Measurements from ENCODE around the gene FKBP9. TPM values are rescaled to one million over a fixed set of nuclear protein-coding genes. Genes with fewer than 3 reads are reported as not detected.
"Not testable (repeated sequence)": the region's sequence is repeated elsewhere in the genome, so short reads cannot be mapped to it uniquely, and the experiment has no call there.

The FKBP9 gene, protein sequence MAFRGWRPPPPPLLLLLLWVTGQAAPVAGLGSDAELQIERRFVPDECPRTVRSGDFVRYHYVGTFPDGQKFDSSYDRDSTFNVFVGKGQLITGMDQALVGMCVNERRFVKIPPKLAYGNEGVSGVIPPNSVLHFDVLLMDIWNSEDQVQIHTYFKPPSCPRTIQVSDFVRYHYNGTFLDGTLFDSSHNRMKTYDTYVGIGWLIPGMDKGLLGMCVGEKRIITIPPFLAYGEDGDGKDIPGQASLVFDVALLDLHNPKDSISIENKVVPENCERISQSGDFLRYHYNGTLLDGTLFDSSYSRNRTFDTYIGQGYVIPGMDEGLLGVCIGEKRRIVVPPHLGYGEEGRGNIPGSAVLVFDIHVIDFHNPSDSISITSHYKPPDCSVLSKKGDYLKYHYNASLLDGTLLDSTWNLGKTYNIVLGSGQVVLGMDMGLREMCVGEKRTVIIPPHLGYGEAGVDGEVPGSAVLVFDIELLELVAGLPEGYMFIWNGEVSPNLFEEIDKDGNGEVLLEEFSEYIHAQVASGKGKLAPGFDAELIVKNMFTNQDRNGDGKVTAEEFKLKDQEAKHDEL
- total RNA-seq (2014; rRNA removed; shearing (Covaris generic)) = 9.0 and 17.4 TPM in 2 replicates

DNA sequence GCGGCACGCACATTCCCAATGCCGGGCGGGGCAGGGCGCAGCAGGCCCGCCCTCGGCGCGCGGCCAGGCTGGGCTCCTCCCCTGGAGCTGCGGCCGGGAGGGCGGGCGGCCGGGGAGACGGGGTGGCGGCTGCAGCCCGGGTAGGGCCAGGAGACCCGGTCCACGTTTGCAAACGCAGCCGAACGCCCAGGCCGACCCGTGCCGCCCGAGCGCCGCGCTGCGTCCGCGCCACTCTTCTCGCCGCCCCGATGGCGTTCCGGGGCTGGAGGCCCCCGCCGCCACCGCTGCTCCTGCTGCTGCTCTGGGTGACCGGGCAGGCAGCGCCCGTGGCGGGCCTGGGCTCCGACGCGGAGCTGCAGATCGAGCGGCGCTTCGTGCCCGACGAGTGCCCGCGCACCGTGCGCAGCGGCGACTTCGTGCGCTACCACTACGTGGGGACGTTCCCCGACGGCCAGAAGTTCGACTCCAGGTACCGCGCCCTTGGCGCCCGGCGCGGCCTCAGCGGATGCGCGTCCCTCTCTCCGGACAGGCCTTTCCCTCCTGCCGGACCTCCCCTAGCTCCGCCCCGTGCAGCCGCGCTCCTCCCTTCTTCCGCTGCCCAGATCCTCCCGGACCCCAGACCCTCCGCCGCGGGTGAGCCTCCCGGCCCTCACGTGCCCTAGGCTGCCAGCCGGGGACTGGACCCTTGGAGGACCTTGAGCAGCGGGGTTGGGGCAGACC lies at the start of gene FKBP9:
Gene FKBP9 (plus strand): TSS at position 115 of the 720 bp plus-strand sequence. CDS start 134 bp downstream, at position 249.
- DNase-seq = peak; percentile 96
- Histone ChIP-seq H3K36me3 (replicated peaks; ENCODE audit: control insufficient read depth, insufficient read depth, low read length) (no peaks in the 10 kb centered on the region), H3K4me3 (ENCODE audit: insufficient read depth, low read depth, low read length) (peak within 1 kb of the TSS; percentile 85), H3K27me3 (ENCODE audit: control insufficient read depth, insufficient read depth, low read length) (peaks cover 11% of the 10 kb centered on the region)

DNA sequence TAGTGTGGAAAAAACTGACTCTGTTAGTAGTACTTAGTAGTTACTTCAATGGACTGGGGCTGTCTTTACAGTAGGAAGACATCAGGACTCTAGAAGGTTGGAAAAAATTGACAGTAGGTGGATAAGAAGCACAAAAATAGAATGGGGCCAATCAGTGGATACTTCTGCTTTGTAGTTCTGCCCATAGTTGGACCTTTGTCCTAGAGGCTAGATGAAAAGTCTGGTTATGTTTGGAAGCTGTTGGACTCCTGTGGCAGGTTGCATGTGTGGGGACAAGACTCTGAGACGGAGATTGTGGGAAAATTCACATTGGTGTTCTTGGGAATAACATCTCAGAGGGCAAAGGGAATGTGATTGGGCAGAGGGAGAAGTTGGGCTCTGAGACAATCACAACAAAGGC lies 47.0 kb upstream of the FKBP9 start:
- no peaks in the 10 kb centered on the region for H3K27me3 ChIP-seq (ENCODE audit: control insufficient read depth, insufficient read depth, low read length)
- DNase-seq = no peak
- no peak overlapping the region for H3K4me3 ChIP-seq (ENCODE audit: insufficient read depth, low read depth, low read length)
- no peaks in the 10 kb centered on the region for H3K36me3 ChIP-seq (replicated peaks; ENCODE audit: control insufficient read depth, insufficient read depth, low read length)

DNA sequence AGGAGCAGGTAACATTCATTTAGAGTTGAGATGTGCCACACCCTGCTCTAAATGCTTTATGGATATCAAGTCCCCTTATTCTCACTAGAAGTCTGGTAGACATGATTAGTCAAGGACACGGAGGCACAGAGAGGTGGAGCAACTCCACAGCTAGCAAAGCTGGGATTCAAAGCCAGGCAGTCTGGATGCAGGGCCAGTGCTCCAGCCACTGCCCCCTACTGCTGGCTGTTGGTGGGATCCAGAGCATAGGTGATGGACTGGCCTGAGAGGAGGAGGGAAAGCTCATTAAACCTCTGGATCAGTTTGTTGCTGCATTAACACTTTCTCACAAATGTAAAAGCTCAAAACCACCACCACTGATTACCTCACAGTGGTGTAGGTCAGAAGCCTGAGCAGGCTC lies 43.1 kb upstream of the FKBP9 start:
- Histone ChIP-seq H3K4me3 (ENCODE audit: insufficient read depth, low read depth, low read length) (no peak overlapping the region), H3K36me3 (replicated peaks; ENCODE audit: control insufficient read depth, insufficient read depth, low read length) (no peaks in the 10 kb centered on the region), H3K27me3 (ENCODE audit: control insufficient read depth, insufficient read depth, low read length) (no peaks in the 10 kb centered on the region)
- DNase-seq = no peak

DNA sequence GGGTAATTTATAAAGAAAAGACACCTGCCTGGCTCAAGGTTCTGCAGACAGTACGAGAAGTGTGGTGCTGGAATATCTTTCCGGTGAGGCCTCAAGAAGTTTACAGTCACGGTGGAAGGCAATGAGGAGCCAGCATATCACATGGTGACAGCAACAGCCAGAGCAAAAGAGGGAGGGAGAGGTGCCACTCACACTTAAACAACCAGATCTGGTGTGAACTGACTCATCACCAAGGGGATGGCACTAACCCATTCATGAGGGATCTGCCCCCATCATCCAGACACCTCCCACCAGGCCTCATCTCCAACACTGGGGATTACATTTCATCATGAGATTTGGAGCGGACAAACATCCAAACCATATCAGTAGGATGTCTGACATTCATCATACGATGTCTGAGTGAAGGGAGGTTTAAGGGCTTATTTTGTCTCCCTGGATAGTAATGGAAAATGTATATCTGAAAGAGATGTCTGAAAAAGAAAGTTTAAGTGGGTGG lies 42.2 kb upstream of the FKBP9 start:
- DNase-seq = no peak
- no peak overlapping the region for H3K4me3 ChIP-seq (ENCODE audit: insufficient read depth, low read depth, low read length)
- no peaks in the 10 kb centered on the region for H3K27me3 ChIP-seq (ENCODE audit: control insufficient read depth, insufficient read depth, low read length)
- no peaks in the 10 kb centered on the region for H3K36me3 ChIP-seq (replicated peaks; ENCODE audit: control insufficient read depth, insufficient read depth, low read length)

DNA sequence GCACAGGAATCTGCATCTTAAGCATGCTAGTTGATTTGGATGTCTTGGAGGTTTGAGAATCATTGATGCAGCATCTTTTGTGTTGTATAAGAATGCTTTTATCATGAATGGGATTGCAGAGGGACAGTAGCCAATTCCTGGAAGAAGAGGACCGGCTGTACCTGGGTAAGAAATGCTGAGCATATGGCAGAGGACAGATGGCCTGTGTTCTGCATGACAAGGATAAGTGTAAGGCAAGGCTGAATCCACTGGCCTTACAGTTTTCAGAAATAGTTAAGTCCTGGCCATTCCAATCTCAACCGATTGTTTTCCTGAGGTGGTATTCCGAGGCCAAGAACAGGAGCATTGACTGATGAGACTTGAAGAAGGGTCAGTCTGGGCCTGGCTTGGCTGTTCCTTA lies 41.2 kb upstream of the FKBP9 start:
- Histone ChIP-seq H3K36me3 (replicated peaks; ENCODE audit: control insufficient read depth, insufficient read depth, low read length) (no peaks in the 10 kb centered on the region), H3K27me3 (ENCODE audit: control insufficient read depth, insufficient read depth, low read length) (no peaks in the 10 kb centered on the region), H3K4me3 (ENCODE audit: insufficient read depth, low read depth, low read length) (no peak overlapping the region)
- DNase-seq = no peak

DNA sequence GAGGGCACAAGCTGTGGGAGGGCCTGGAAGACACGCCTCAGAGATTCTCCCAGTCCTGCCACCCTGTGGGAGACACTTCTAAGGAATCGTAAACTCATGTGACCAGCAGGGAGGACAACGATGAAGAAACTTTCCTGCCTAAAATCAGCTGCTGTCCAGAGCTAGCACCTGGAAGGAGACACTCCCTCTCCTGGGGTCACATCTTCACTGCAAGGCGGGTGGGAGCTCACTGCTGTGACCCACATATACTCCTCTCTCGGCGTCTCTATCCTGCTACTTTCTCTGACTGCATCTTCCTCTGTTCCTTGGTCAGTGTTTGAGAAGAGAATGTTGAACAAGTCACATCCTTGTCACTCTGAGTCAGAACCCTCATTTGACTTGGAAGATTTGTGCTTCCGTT lies 40.2 kb upstream of the FKBP9 start:
- not testable (repeated sequence) for DNase-seq; H3K4me3 ChIP-seq (ENCODE audit: insufficient read depth, low read depth, low read length); H3K27me3 ChIP-seq (ENCODE audit: control insufficient read depth, insufficient read depth, low read length); H3K36me3 ChIP-seq (replicated peaks; ENCODE audit: control insufficient read depth, insufficient read depth, low read length)

DNA sequence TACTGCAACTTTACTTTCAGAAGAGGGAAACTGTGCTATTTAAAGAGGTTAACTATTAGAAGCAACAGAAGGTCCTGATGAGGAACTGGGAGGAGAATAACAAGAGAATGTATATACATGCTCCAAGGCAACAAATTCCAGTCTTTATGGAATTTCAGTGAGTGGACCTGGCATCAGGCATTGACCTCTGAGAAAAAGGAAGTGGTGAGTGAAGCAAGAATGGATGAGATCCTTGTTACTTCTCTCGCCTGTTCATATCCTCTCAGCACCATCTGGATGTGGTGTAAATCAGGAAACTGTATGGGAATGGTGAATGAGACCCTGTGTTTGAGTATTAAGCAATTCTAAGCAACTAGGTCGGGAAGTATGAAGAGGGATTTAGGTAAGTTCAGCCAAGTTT lies 35.3 kb upstream of the FKBP9 start:
- H3K36me3 ChIP-seq (replicated peaks; ENCODE audit: control insufficient read depth, insufficient read depth, low read length) = no peaks in the 10 kb centered on the region
- no peak for DNase-seq
- H3K27me3 ChIP-seq (ENCODE audit: control insufficient read depth, insufficient read depth, low read length) = peaks cover 1% of the 10 kb centered on the region
- no peak overlapping the region for H3K4me3 ChIP-seq (ENCODE audit: insufficient read depth, low read depth, low read length)

DNA sequence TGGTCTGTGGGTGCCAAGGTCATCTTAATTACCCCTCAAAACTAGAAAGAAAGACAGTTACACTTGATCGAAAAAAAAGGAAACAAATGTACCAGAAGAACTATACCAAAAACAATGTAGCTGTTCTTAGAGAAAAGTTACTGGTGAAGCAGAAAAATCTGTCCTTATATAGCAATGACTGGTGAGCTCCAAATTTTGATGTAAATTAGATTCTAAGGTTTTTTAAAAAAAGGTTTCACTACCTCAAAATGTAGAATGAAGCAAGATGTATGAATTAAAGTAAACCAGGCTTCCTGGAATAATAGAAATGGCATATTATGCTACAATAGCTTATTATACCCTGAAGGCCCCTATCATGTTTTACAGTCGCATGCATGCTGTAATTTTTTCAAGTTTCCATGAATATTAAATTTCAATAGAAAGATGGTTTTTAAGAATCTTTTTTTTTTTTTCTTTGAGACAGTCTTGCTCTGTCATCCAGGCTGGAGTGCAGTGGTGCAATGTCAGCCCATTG lies 28.4 kb upstream of the FKBP9 start:
- Histone ChIP-seq H3K36me3 (replicated peaks; ENCODE audit: control insufficient read depth, insufficient read depth, low read length) (no peaks in the 10 kb centered on the region), H3K4me3 (ENCODE audit: insufficient read depth, low read depth, low read length) (no peak overlapping the region), H3K27me3 (ENCODE audit: control insufficient read depth, insufficient read depth, low read length) (peaks cover 9% of the 10 kb centered on the region)
- no peak for DNase-seq

DNA sequence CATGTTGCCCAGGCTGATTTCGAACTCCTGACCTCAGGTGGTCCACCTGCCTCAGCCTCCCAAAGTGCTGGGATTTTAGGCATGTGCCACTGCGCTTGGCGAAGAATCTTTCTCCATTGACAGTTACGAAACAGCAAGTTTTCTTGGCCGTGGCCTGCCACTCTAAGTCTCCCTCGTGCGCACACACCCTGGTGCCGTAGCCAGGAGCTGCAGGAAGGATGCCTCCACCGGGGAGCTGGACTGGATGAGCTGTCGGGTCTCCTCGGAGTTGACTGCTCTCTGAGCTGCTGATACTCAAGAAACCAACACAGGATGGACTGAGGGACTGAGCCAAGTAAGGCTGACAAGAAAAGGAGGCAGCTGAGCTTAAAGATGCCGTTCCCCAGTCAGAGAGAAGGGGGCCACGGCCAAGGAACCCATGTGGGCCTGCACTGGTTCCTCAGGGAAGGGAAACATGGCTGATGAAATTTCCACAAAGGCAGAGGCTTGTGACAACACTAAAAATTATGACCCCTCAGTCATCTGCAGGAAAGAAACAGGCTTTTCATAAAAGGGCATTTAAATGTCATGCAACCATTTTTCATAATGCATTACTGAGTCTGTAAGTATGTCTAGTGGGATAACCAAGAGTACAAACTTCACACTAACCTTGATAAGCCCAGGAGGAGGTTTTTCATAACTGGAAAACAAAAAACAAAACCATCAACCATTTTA lies 27.7 kb upstream of the FKBP9 start:
- Histone ChIP-seq H3K4me3 (ENCODE audit: insufficient read depth, low read depth, low read length) (no peak overlapping the region), H3K27me3 (ENCODE audit: control insufficient read depth, insufficient read depth, low read length) (peaks cover 9% of the 10 kb centered on the region), H3K36me3 (replicated peaks; ENCODE audit: control insufficient read depth, insufficient read depth, low read length) (no peaks in the 10 kb centered on the region)
- no peak for DNase-seq

DNA sequence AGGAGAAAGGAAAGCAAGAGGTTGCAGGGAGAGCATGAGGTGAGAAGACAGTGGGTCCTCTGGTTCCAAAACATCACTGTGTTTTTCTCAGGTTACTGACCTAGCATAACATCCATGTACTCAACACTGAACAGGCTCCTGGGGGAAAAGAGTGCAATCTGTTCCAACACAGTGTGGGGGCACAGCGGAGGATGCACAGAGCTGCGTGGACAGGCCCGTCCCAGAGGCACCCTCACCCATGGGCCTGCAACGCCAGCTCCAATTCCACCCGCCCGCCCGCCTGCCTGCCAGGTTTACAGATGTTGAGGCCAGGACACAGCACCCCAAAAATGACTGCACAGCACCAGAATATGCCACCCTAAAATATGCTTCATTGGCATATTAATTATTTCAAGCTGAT lies 26.9 kb upstream of the FKBP9 start:
- Histone ChIP-seq H3K36me3 (replicated peaks; ENCODE audit: control insufficient read depth, insufficient read depth, low read length) (no peaks in the 10 kb centered on the region), H3K27me3 (ENCODE audit: control insufficient read depth, insufficient read depth, low read length) (peaks cover 9% of the 10 kb centered on the region), H3K4me3 (ENCODE audit: insufficient read depth, low read depth, low read length) (no peak overlapping the region)
- DNase-seq = no peak

DNA sequence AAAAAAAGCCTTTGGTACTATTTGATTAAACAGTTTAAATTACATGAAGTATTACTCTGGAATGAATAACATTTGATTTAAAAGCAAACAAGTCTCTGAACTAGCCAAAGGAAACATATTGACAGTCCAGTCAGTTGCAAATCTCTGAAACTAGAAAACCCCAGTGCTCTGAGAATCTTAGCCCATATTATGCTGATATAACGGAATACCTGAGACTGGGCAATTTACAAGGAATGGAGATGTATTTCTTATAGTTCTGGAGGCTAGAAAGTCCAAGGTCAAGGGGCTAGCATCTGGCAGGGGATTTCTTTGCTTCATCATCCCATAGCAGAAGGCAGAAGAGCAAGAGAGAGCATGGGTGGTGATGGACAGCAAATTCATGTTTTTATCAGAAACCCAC lies 21.7 kb upstream of the FKBP9 start:
- Histone ChIP-seq H3K4me3 (ENCODE audit: insufficient read depth, low read depth, low read length) (no peak overlapping the region), H3K27me3 (ENCODE audit: control insufficient read depth, insufficient read depth, low read length) (peaks cover 55% of the 10 kb centered on the region), H3K36me3 (replicated peaks; ENCODE audit: control insufficient read depth, insufficient read depth, low read length) (no peaks in the 10 kb centered on the region)
- no peak for DNase-seq

DNA sequence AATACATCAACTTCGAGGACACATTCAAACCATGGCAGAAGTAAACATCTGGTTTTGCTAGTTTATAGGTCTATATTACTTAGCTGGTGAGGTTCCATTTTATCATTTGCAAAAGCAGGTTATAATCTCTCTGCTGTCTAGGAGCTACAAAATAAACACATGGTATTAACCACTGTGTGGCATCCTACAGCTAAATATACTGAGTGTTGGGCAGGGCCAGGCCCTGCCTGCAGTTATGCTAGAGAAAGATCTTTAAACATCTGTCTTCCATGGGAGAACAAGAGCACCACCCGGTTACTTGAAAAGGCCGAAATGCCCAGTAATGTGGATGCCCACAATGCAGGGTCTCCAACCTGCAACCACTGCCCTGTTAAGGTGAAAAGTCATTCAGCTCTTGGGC lies 20.6 kb upstream of the FKBP9 start:
- H3K27me3 ChIP-seq (ENCODE audit: control insufficient read depth, insufficient read depth, low read length) = peaks cover 52% of the 10 kb centered on the region
- H3K36me3 ChIP-seq (replicated peaks; ENCODE audit: control insufficient read depth, insufficient read depth, low read length) = no peaks in the 10 kb centered on the region
- H3K4me3 ChIP-seq (ENCODE audit: insufficient read depth, low read depth, low read length) = no peak overlapping the region
- DNase-seq = no peak

DNA sequence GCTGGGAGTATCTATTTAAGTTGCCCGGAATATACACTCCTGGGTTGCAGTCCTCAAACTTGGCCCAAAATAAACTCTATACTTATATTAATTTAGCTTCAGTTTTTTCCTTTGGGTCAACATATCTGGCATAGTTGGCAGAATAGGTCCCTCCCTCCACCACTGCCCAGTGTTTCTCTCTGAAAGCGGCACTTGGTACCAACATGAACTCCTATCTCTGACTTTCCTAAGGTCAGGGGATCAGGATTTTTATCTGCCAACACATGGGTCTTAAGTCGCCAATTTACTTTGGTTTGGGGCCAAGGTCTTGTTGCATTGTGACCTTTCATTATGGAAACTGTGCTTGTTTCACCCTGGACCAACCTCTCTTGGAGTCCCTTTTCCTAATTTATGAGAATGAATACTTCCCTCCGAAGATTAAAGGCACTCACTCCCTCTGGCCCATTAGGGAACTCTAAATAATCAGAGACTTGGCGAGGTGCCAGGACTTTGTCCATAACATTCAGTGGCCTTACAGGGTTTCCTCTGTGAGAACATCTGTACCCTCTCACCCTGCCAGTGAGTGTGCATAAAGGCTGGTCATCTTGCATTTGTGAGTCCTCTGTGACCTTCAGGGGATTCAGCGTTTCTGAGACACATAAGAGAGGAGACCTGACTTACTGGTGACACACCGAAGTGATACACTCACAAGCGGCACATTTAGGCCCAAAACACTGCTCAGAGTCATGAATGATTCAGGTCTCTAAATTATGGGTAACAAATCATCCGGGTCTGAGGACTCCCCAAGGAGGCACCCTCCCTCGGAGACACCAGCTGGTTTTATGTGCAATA lies 19.7 kb upstream of the FKBP9 start:
- Histone ChIP-seq H3K27me3 (ENCODE audit: control insufficient read depth, insufficient read depth, low read length) (peaks cover 58% of the 10 kb centered on the region), H3K36me3 (replicated peaks; ENCODE audit: control insufficient read depth, insufficient read depth, low read length) (no peaks in the 10 kb centered on the region), H3K4me3 (ENCODE audit: insufficient read depth, low read depth, low read length) (no peak overlapping the region)
- no peak for DNase-seq
